Measurements from ENCODE around the gene UBE2E1.

UBE2E1 gene

GRCh38 chr3:23805633-23806533 is at the start of gene UBE2E1:
UBE2E1 (plus strand) TSS chr3:23805955; CDS start chr3:23807270, 1,315 bp downstream.
- DNase-seq (ENCODE audit: low read depth in 2 of 2), result peak in 1 of 2 donors; percentile 35

- no peak for DNase-seq (ENCODE audit: low read depth in 2 of 2)
Measured at GRCh38 chr3:23756206-23756840, 49.4 kb upstream of the UBE2E1 start.

- DNase-seq (ENCODE audit: low read depth in 2 of 2), result no peak
Measured at GRCh38 chr3:23758253-23758838, 47.4 kb upstream of the UBE2E1 start.

- DNase-seq (ENCODE audit: low read depth in 2 of 2), result no peak
Measured at GRCh38 chr3:23760325-23760724, 45.4 kb upstream of the UBE2E1 start.

- no peak for DNase-seq (ENCODE audit: low read depth in 2 of 2)
Measured at GRCh38 chr3:23760871-23761373, 44.8 kb upstream of the UBE2E1 start.

- no peak for DNase-seq (ENCODE audit: low read depth in 2 of 2)
Measured at GRCh38 chr3:23761440-23761896, 44.3 kb upstream of the UBE2E1 start.

GRCh38 chr3:23762214-23762613 is 43.5 kb upstream of the UBE2E1 start:
- no peak for DNase-seq (ENCODE audit: low read depth in 2 of 2)

GRCh38 chr3:23762759-23763477 is 42.8 kb upstream of the UBE2E1 start:
- DNase-seq (ENCODE audit: low read depth in 2 of 2), result no peak

GRCh38 chr3:23764407-23764806 is 41.3 kb upstream of the UBE2E1 start:
- DNase-seq (ENCODE audit: low read depth in 2 of 2), result no peak

- DNase-seq (ENCODE audit: low read depth in 2 of 2), result no peak
Measured at GRCh38 chr3:23767546-23767945, 38.2 kb upstream of the UBE2E1 start.

- DNase-seq (ENCODE audit: low read depth in 2 of 2), result no peak
Measured at GRCh38 chr3:23775254-23775909, 30.4 kb upstream of the UBE2E1 start.

GRCh38 chr3:23776352-23776891 is 29.3 kb upstream of the UBE2E1 start:
- DNase-seq (ENCODE audit: low read depth in 2 of 2), result no peak

- no peak for DNase-seq (ENCODE audit: low read depth in 2 of 2)
Measured at GRCh38 chr3:23778446-23778845, 27.3 kb upstream of the UBE2E1 start.

- DNase-seq (ENCODE audit: low read depth in 2 of 2), result no peak
Measured at GRCh38 chr3:23779841-23780240, 25.9 kb upstream of the UBE2E1 start.

GRCh38 chr3:23781051-23781450 is 24.7 kb upstream of the UBE2E1 start:
- DNase-seq (ENCODE audit: low read depth in 2 of 2), result no peak

GRCh38 chr3:23781871-23782270 is 23.9 kb upstream of the UBE2E1 start:
- no peak for DNase-seq (ENCODE audit: low read depth in 2 of 2)

GRCh38 chr3:23785097-23785645 is 20.6 kb upstream of the UBE2E1 start:
- DNase-seq (ENCODE audit: low read depth in 2 of 2), result no peak

- no peak for DNase-seq (ENCODE audit: low read depth in 2 of 2)
Measured at GRCh38 chr3:23785882-23786281, 19.9 kb upstream of the UBE2E1 start.

- DNase-seq (ENCODE audit: low read depth in 2 of 2), result no peak
Measured at GRCh38 chr3:23791678-23792077, 14.1 kb upstream of the UBE2E1 start.

GRCh38 chr3:23793528-23794134 is 12.1 kb upstream of the UBE2E1 start:
- no peak for DNase-seq (ENCODE audit: low read depth in 2 of 2)

All from stimulated activated CD8-positive, alpha-beta memory T cell treated with anti-CD3 and anti-CD28 coated beads, Interleukin-2, amount 100 ng/mL, for 48 hours (primary cell).